ENCODE results near the gene AUP1. TPM values are rescaled to one million over a fixed set of nuclear protein-coding genes. Genes with fewer than 3 reads are reported as not detected.

Gene AUP1
- total and polyA plus RNA-seq, 10 of the 15 experiments (the other 5 are each of a cell fraction or from before 2014, with no cell fraction given) = 39.1 to 215 (median 138) TPM

DNA sequence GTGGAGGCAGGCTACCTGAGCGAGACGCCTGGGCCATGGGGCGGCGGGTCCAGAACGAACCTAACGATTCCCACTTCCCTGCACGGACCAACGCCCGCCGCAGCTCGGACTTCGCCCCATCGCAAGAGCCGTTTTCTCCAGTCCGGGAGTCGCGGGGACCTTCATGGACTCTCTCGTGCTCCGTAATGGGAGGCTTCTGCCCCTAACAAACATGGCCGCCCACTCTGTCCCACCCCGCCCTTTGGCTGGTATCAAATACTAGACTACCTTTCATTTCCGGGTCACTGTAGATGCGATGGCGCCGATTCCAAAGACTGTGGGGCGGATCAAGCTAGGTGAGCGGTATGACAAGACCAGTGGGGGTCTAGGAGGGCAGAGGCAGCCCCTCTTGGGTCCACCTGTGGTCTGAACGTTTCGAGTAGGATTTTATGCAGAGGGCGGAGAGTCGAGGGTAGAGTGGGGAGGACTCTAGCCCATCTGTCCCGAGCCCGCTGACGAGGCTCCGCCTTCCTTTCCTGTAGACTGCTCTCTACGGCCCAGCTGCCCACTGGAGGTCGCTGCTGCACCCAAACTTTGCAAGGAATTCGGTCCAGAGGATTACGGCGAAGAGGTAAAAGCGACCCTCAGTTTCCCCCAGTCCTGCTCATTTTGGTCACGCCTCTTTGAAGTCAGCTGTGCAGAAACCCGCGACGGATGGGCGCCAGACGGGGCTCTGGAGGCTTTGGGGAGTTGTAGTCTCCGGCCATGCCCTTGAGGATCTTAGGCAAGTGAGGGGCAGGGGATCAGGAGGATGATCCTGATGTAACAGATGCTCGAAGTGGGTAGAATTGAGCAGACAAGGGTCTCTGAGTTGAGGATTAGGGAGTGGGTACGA is 46.5 kb downstream of the AUP1 start, which contains the start of the genes CCDC142 and TTC31 (continued):
- TF ChIP-seq, protein P1, sequence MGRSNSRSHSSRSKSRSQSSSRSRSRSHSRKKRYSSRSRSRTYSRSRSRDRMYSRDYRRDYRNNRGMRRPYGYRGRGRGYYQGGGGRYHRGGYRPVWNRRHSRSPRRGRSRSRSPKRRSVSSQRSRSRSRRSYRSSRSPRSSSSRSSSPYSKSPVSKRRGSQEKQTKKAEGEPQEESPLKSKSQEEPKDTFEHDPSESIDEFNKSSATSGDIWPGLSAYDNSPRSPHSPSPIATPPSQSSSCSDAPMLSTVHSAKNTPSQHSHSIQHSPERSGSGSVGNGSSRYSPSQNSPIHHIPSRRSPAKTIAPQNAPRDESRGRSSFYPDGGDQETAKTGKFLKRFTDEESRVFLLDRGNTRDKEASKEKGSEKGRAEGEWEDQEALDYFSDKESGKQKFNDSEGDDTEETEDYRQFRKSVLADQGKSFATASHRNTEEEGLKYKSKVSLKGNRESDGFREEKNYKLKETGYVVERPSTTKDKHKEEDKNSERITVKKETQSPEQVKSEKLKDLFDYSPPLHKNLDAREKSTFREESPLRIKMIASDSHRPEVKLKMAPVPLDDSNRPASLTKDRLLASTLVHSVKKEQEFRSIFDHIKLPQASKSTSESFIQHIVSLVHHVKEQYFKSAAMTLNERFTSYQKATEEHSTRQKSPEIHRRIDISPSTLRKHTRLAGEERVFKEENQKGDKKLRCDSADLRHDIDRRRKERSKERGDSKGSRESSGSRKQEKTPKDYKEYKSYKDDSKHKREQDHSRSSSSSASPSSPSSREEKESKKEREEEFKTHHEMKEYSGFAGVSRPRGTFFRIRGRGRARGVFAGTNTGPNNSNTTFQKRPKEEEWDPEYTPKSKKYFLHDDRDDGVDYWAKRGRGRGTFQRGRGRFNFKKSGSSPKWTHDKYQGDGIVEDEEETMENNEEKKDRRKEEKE (IDR thresholded peaks at IDR 0.05) = no peak
- TF ChIP-seq NR2C1 (IDR thresholded peaks at IDR 0.05) (peak; percentile 99), SIN3A (IDR thresholded peaks at IDR 0.05; ENCODE audit: low read depth, low read length) (peak; percentile 85; the same call in 1 of the 2 replicates), CREM (IDR thresholded peaks at IDR 0.05; ENCODE audit: low read depth) (peak; percentile 67), POLR2AphosphoS5 (IDR thresholded peaks at IDR 0.05; ENCODE audit: low read length) (peak; percentile 85), KLF5 (IDR thresholded peaks at IDR 0.05; ENCODE audit: partially characterized antibody) (peak; percentile 53), SMAD5 (IDR thresholded peaks at IDR 0.05; ENCODE audit: low read depth) (peak; percentile 84; the same call in 1 of the 2 replicates), BCL11A (IDR thresholded peaks at IDR 0.05; ENCODE audit: low read depth, low read length) (no peak), JUNB (IDR thresholded peaks at IDR 0.05) (no peak), CBX5 (IDR thresholded peaks at IDR 0.05; ENCODE audit: low read depth) (no peak), RELA (IDR thresholded peaks at IDR 0.05; ENCODE audit: borderline replicate concordance, partially characterized antibody) (no peak), IKZF1 (conservative IDR thresholded peaks at IDR 0.05) (peak; percentile 90), TARDBP (IDR thresholded peaks at IDR 0.05; ENCODE audit: borderline replicate concordance) (peak; percentile 78; the same call in 1 of the 2 replicates), ZSCAN29 (IDR thresholded peaks at IDR 0.05) (no peak)
- TF ChIP-seq, protein P2, sequence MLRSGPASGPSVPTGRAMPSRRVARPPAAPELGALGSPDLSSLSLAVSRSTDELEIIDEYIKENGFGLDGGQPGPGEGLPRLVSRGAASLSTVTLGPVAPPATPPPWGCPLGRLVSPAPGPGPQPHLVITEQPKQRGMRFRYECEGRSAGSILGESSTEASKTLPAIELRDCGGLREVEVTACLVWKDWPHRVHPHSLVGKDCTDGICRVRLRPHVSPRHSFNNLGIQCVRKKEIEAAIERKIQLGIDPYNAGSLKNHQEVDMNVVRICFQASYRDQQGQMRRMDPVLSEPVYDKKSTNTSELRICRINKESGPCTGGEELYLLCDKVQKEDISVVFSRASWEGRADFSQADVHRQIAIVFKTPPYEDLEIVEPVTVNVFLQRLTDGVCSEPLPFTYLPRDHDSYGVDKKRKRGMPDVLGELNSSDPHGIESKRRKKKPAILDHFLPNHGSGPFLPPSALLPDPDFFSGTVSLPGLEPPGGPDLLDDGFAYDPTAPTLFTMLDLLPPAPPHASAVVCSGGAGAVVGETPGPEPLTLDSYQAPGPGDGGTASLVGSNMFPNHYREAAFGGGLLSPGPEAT (IDR thresholded peaks at IDR 0.05; ENCODE audit: low read depth) = peak; percentile 100
- TF ChIP-seq, protein P3, sequence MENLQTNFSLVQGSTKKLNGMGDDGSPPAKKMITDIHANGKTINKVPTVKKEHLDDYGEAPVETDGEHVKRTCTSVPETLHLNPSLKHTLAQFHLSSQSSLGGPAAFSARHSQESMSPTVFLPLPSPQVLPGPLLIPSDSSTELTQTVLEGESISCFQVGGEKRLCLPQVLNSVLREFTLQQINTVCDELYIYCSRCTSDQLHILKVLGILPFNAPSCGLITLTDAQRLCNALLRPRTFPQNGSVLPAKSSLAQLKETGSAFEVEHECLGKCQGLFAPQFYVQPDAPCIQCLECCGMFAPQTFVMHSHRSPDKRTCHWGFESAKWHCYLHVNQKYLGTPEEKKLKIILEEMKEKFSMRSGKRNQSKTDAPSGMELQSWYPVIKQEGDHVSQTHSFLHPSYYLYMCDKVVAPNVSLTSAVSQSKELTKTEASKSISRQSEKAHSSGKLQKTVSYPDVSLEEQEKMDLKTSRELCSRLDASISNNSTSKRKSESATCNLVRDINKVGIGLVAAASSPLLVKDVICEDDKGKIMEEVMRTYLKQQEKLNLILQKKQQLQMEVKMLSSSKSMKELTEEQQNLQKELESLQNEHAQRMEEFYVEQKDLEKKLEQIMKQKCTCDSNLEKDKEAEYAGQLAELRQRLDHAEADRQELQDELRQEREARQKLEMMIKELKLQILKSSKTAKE (IDR thresholded peaks at IDR 0.05; ENCODE audit: low read depth, poor library complexity, severe bottlenecking) = peak; percentile 87
- TF ChIP-seq, protein P4, sequence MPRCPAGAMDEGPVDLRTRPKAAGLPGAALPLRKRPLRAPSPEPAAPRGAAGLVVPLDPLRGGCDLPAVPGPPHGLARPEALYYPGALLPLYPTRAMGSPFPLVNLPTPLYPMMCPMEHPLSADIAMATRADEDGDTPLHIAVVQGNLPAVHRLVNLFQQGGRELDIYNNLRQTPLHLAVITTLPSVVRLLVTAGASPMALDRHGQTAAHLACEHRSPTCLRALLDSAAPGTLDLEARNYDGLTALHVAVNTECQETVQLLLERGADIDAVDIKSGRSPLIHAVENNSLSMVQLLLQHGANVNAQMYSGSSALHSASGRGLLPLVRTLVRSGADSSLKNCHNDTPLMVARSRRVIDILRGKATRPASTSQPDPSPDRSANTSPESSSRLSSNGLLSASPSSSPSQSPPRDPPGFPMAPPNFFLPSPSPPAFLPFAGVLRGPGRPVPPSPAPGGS (IDR thresholded peaks at IDR 0.05; ENCODE audit: borderline replicate concordance, insufficient read depth, low read depth, low read length, poor library complexity, severe bottlenecking) = no peak
- TF ChIP-seq, protein P5, sequence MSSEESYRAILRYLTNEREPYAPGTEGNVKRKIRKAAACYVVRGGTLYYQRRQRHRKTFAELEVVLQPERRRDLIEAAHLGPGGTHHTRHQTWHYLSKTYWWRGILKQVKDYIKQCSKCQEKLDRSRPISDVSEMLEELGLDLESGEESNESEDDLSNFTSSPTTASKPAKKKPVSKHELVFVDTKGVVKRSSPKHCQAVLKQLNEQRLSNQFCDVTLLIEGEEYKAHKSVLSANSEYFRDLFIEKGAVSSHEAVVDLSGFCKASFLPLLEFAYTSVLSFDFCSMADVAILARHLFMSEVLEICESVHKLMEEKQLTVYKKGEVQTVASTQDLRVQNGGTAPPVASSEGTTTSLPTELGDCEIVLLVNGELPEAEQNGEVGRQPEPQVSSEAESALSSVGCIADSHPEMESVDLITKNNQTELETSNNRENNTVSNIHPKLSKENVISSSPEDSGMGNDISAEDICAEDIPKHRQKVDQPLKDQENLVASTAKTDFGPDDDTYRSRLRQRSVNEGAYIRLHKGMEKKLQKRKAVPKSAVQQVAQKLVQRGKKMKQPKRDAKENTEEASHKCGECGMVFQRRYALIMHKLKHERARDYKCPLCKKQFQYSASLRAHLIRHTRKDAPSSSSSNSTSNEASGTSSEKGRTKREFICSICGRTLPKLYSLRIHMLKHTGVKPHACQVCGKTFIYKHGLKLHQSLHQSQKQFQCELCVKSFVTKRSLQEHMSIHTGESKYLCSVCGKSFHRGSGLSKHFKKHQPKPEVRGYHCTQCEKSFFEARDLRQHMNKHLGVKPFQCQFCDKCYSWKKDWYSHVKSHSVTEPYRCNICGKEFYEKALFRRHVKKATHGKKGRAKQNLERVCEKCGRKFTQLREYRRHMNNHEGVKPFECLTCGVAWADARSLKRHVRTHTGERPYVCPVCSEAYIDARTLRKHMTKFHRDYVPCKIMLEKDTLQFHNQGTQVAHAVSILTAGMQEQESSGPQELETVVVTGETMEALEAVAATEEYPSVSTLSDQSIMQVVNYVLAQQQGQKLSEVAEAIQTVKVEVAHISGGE (CRISPR knock-in tag; IDR thresholded peaks at IDR 0.05) = no peak

Measured in GM12878 (cell line).